Measurements from ENCODE around the gene SLC6A6. TPM values are rescaled to one million over a fixed set of nuclear protein-coding genes. Genes with fewer than 3 reads are reported as not detected.
"Not testable (repeated sequence)": the region's sequence is repeated elsewhere in the genome, so short reads cannot be mapped to it uniquely, and the experiment has no call there.

The SLC6A6 gene
- polyA plus RNA-seq, 3 donors, result 16.7 to 27.5 (median 22.6) TPM

DNA sequence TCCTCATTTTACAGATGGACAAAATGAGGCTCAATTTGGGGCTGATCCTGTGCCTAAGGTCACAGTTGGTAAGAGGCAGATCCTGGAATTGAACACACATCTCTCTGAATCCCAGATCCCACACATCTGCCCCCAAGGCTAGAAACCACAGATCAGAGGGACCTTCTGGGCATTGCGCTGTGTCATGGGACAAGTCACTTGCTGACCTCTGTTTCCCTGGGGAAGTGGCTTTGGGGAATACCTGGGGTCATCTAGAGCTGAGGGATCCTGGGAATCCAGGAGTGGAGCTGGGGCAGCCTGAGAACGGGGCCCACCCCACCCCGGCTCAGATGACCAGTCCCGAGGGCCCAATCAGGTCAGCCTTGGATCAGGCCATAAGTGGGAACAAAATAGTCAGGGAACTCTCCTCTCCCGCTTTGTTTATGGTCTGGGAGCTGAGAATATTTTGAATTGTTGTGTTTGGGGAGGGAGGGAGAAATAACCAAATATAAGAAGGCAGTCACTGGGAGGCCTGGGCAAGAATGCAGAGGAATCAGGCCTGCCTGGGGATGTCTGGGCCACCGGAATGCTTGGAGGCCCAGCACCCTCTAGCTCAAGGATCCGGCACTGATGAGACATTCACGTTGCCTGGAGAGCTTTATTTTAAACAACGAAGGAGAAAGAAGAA lies 8.8 kb upstream of the SLC6A6 start:
- no peak for DNase-seq

DNA sequence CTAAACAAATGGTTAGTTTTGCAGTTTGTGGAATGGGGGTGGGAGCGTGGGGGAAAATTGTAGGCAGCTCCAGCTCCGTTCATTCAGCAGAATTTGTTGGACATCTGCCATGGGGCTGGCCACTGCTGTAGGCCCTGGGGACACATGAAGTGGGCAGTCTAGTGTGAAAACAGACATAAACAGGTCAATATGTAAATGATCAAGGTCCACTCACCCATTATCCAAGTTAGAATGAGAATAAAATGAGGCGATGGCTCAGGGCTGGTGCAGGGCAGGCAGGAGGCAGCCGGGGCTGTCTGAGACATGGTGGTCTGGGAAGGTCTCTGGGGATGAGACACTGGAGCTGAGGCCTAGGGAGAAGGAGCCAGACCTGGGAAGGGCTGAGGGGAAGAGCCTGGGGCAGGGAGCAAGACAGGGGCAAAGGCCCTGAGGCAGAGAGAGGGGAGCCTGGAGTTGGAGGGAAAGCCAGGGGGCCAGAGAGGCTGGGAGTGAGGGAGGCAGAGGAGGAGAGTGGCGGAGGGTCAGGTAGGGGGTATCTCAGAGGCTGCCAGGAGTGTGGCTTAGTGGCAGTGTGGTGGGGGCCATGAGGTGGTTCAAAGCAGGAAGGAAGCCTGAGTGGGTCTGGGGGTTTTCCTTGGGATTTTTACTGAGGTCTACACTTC lies 6.2 kb upstream of the SLC6A6 start:
- no peak for DNase-seq

DNA sequence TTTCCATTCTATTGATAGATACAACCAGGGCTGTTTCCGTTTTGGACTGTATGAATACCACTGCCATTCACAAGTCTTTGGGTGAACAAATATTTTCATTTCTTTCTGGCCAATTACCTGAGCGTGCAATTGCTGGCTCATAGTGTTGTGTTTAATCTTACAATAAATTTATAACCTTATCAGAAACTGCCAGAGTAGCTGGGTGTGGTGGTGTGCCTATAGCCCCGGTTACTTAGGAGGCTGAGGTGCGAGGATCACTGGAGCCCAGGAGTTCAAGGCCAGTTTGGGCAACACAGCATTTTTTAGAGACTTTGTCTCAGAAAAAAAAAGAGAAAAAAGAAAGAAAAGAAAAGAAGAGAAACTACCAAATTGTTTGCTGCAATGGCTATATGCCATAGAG lies 5.4 kb upstream of the SLC6A6 start:
- DNase-seq, result no peak

DNA sequence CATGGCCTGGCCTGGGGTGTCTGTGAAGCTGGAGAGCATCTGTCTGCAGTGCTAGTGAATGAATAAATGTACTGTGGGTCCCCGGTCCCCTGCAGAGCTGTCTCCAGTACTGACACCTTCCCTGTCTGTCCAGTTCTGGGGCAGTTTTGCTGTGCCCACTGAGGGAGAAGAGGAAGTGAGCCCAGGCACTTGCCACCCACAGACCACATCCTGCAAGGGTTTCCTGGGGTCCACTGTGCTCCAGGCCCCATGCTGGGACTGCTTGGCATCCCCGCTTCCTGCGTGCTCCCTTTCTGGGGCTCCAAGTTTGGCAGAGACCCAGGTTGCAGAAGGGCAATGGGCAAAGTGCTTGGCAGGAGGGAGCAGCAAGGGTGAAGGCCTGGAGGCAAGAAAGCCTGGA lies 4.9 kb upstream of the SLC6A6 start:
- no peak for DNase-seq

DNA sequence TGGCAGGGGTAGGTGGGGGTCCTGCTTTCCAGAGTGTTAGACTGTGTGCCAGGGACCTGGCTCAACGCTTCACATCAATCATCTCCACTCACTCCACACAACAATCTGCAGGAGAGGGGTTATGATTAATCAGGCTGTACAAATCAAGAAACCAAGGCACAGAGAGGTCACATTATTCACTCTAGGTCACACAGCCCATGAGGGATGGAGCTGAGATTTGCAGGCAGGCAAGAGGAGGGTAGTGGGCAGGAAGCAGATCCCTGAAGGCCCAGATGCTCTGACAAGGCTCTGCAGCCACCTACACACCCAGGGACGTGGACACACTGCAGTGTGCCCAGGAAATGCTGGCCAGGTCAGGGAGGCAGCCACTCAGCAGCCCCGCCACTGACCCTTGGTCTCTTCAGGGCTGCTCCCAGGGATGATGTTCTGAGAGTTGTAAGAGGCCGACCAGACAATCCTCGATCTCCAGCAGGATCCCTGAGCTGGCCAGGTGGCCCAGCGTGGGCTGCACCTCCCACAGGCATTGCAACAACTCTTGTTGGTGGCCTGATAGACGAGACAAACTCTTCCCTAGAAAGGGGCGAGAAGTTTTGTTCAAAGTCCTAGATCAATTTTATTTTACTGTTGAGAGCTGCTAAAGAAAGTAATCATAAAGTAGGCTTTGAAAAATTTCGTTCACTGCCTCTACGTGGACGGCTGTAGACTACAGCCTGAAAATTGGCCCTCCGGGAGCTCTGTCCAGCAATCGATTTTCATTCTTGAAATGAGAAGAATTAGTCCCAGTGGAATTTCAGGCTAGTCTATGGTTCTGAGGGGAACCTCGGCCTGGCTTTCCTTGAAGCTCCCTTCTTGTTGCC lies 4.2 kb upstream of the SLC6A6 start:
- DNase-seq, result no peak

DNA sequence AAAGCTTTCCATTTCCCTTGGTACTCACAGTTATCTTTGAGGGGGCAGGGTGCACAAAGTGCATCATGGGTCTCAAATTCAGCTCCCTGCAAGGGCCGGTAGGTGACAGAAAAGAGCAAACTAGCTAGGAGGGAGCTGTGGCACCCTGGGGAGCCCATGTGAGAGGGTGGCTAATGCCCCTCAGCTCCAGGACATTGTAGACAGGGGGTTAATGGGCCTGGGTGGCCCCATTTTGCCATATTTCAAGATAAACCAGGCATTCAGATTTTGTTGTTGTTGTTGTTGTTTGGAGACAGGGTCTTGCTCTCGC lies 3.7 kb upstream of the SLC6A6 start:
- DNase-seq, result no peak

DNA sequence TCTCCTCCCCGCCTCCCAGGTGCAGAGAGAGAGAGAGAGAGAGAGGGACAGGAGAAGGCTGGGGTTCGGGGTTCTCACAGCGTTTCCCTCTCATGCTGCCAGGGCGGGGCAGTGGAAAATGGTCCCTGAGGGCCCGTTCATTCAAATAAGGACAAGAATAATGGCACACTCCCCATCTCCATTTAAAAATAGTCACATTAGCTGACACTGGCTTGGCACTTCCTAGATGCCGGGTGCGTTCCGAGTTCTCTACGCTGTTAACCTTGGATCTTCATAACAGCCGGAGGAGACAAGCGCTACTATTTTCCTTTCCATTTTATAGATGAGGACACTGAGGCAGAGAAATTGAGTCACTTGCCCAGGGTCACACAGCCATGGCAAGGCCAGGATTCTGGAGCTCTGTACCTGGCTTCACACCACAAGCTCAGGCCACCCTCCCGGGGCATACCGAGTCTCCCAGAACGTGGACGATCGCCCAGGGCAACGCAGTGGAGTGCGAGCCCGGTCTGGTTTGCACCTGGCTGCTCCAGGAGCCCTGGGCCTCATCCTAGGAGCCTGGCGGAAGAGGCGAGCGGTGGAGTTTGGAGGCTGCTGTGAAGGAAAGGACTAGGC lies 608 bp upstream of the SLC6A6 start:
- no peak for DNase-seq

DNA sequence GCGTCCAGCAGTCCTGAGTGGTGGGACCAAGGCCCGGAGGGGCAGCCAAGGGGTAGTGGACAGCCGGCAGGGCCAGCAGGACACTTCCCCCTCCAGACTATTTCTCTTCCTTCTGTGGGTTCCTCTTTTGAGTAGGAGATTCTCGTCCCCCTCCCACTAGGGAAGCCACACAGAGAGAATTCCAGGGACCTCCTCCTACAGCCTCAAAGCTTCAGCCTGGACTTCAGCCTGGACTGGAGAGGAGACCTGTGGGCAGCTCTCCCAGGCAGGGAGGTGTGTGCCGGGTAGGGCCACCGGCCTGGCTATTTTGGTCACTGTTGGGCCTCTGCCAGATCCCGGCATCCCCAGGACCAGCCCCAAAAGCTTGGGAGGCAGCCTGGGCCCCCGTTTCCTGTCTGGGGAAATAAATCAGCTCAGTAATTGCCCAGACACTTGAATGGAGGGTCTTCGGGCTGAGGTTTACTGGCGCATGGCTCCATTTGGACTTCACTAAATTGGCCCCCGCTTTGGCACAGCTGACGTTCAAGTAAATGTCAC lies 1.3 kb downstream of the SLC6A6 start:
- peak; percentile 44 for DNase-seq

DNA sequence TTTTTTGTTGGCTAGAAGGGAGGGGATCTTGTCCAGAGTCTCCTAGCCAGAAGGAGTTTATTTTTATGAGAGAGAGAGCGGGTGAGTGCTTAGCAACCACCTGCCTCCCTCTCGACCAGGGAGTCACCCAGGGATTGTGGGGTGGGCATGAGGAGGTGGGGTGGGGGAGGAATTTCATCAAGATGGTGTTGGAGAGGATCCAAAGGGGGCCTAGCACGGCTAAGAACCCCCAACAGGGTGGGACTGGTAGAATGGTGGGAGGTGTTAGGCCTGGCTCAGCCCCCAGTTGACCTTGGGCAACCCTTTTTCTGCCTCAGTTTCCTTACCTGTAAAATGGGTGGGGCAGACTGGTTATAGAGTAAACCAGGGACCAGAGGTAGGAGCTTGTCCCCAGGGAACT lies 1.8 kb downstream of the SLC6A6 start:
- DNase-seq, result no peak

DNA sequence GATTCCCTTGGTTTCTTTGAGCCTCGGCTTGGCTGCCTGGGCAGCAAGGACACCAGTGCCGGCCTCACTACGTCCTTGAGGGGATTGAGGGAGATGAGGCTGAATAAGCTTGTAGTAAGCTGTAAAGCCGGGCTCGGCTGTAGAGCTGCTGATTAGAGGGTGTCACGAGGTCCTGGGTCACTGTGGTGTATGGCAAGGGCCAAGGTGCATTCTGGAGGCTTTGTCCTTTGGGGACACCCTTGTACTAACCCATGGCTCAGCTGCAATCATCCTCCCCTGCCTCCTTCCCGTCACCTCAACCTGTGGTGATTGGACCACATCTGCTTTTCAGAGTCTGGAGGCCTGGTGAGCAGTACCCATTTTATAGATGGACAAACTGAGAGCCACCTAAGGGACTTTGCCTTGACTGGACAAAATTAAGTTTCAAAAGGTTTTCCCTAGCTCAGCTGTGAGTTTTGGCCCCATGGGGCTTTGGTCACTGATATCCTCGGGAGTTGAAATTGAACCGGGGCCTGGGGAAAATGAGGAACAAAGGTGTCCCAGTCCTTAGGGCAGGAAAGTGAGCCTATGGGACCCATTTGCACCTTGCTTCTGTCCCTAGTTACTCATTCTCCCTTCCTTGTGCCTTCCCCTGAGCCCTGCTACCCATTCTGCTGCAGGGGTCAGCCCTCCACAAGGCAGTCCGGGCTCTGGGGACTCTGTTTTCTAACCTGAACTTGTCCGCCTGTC lies 2.4 kb downstream of the SLC6A6 start:
- DNase-seq, result no peak

DNA sequence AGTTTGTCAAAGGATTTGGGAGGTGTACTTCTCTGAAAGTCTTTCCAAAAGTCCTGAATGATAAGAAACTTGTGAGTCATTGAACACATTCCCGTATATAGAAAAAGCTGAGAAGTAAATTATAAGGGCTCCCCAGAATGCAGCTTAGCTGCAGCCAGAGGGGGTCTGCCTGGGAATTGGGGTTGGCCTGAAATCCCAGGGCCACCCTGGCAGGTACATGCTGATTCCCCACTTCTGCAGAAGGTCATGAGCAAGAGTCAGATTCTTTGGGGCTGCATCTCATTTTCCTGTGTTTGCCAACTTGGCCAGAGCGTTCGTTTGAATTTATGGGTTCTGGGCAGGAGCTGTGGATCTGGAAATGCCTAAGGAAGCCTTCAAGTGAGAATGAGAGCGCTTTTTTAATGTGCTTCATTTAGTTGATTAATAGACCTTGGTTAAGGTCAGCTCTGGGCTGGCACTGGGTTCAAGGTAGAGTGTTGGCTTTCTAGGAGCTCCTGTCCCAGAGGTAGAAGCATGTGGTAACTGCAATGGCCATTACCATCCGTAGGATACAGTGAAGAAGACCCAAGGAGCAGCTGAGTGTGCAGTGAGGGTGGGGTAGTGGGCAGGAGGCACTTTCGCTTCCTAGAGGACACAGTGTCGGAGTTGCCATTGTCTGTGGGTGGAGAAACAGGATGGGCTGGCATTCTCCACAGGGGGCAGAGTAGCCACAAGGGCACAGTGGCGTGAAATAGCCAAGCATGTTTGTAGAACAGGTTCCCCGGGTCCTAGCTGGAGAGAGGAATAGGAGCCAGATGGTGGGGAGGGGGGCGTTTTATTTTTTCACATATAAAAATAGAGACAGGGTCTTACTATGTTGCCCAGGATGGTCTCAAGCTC lies 3.2 kb downstream of the SLC6A6 start:
- peak; percentile 24 for DNase-seq

DNA sequence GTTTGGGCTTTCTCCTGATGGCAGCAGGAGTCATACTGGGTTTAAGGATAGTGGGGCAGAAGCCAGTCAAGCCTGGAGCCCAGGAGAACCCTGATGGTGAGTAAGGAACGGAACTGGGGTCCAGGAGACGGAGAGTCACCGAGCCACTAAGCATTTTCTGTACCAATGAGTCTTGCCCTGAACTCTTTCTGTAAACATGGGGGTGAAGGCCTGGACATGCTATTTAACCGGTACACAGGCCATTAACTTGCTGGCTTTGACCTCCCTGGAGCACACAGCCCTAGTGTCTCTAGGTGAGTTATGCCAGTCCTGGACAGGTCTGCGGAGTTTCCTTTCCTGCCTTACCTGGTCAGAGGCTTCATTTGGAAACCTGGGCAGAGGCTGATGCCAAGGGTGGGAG lies 3.9 kb downstream of the SLC6A6 start:
- DNase-seq, result peak; percentile 33

DNA sequence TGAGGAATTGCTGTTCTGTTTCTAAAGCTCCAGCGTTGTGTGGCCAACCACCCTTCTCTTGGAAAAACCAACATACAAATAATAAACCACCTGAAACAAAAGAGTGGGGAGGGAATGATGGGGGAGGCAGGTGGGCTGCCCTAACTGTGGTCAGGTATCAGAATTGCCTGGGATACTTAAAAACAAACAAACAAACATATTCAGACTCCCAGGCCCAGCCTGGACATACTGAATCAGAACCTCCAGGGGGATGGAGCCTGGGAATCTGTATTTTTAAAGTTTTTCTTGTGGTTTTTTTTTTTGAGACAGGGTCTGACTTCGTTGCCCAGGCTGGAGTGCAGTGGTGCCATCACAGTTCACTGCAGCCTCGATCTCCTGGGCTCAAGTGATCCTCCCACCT lies 4.4 kb downstream of the SLC6A6 start:
- peak; percentile 23 for DNase-seq

DNA sequence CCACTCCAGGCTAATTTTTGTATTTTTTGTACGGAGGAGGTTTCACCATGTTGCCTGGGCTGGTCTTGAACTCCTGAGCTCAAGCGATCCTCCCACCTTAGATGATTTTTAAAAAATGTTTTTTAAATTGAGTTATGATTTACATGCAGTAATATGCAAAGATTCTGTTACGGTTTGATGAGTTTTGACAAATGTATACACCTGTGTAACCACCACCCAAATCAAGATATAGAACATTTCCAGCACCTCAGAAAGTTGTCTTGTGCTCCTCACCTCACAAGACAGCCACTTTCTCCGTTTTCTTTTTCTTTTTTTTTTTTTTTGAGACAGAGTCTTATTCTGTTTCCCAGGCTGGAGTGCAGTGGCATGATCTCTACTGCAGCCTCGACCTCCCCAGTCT lies 4.8 kb downstream of the SLC6A6 start:
- no peak for DNase-seq

DNA sequence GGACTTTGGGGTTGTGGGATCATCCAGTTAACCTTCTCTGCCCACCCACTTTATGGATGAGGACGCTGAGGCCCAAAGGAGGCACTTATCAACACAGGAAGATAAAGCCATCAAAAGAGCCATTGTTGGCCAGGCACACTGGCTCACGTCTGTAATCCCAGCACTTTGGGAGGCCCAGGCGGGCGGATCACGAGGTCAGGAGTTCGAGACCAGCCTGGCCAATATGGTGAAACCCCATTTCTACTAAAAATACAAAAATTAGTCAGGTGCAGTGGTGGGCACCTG lies 7.3 kb downstream of the SLC6A6 start:
- DNase-seq, result not testable (repeated sequence)

DNA sequence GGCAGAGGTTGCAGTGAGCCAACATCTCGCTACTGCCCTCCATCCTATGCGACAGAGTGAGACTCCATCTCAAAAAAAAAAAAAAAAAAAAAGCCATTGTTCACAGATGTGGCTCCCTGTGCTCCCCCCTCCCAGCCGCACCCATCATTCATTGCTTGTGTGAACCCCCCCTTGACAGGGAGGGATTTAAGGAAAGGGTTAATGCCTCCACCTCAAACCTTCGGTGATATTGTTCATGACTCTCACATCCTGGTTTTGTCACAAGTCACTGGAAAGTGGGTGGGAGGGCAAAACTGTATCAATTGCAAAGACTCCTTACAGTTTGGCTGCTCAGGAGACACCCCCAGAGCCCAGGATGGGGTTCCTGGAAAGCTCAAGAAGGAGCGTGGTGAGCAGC lies 7.7 kb downstream of the SLC6A6 start:
- no peak for DNase-seq

DNA sequence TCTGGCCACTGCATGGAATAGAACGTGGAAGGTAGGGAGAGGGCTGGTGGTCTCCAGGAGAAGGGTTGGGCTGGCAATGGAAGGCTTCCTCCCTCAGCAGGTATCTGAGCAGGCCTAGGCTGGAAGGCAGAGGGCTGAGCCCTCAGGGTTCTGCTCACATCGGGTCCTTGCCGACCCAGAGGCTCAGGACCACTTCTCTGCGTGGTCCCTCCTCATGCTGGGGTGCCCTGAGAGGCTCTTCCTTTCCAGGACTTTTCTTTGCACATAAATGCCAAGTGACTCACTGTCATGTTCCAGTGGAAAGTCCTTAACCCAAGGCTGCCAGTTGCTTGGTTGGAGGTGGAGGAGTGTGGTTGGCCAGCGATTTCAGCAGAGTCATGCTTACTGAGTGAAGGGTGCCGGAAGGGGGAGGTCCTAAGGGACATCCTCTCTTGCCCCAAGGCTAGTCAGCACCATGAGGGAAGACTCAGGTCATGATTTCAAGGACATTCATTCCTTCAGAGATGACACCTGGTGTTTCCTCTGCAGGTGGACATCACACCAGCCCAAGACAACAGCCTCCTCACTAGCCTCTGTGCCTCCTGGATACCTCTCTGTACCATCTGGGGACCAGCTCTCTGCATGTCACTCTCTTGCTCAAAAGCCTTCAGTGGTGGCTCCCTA lies 8.2 kb downstream of the SLC6A6 start:
- no peak for DNase-seq

DNA sequence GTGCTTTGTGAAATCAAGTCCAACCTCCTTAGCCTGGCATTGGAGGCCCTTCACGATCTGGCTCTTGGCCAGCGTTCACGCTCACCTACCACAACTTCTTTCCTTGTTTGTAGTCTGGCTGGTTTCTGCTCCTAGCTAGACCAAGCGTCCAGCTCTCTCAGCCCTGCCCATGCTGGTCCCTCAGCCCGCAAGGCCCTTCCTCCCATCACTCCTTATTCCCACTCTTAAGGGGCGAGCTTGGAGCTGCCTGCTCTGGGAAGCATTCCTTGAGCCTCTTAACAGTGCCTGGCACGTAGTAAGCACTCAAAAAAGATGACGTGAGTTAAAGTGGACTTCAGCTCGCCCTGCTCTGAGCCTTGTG lies 8.7 kb downstream of the SLC6A6 start:
- no peak for DNase-seq

DNA sequence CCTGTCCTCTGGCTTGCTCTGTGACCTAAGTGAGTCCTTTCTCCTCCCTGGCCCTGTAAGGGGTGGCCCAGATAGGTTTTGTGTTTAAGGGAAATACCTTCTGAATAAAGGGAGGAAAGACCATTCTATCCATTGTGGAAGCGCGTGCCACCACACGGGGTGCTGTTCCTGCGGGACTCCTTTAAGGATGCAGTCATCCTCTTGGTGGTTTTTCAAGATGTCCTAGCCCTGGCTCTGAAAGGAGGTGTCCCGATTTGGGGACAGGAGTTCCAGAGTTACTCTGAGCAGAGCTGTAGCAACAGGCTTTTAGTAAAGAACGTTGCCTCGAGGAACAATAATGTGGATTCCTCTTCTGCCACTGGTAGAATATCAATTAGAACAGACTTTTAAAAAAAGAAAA lies 9.6 kb downstream of the SLC6A6 start:
- no peak for DNase-seq

DNA sequence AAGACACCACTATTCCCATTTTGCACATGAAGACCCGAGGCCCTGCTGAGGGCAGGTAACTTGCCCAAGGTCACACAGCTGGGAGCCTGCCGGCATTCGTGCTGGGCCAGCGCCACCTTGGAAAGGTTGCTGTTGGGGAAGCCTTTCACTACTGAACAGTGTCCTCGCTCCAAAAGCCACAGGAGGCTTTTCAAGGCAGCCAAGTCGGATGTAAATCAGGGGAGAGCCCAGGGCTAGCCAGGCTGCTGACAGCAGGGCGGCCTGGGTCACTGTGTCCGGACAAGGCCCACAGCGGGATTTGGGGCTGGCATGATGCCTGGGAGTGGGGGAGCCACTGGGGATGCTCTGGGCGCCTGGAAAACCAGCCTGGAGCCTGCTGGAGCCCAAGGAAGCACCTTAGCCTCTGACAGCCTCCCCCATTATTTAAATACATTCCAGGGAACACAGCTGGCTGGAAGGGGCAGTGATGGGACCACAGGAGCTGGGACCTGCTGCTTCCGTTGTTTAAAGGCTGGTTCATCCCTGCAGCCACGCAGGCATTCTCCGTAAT lies 10.5 kb downstream of the SLC6A6 start:
- no peak for DNase-seq
